Measurements from ENCODE around the gene PWP2.
"Not testable (repeated sequence)": the region's sequence is repeated elsewhere in the genome, so short reads cannot be mapped to it uniquely, and the experiment has no call there.

Gene PWP2

GRCh38 chr21:44113702-44114371 lies 6.6 kb downstream of the PWP2 start:
- not testable (repeated sequence) for DNase-seq (ENCODE audit: low read depth, low spot score)

GRCh38 chr21:44122131-44122530 lies 14.9 kb downstream of the PWP2 start:
- not testable (repeated sequence) for H3K4me3 ChIP-seq (ENCODE audit: low read length); DNase-seq (ENCODE audit: low read depth, low spot score)

More at GRCh38 chr21:44113702-44114371, 6.6 kb downstream of the PWP2 start:
- not testable (repeated sequence) for H3K4me3 ChIP-seq (ENCODE audit: low read length)

- not testable (repeated sequence) for DNase-seq (ENCODE audit: low read depth, low spot score); H3K4me3 ChIP-seq (ENCODE audit: low read length)
These were observed 20.6 kb downstream of the PWP2 start for GRCh38 chr21:44127827-44128226.

- H3K4me3 ChIP-seq (ENCODE audit: low read length) = peak overlapping the region; percentile 38
These were observed 26.5 kb downstream of the PWP2 start for GRCh38 chr21:44133715-44134057.

GRCh38 chr21:44134732-44135131 lies 27.5 kb downstream of the PWP2 start:
- not testable (repeated sequence) for DNase-seq (ENCODE audit: low read depth, low spot score); H3K4me3 ChIP-seq (ENCODE audit: low read length)

More at GRCh38 chr21:44133715-44134057, 26.5 kb downstream of the PWP2 start:
- not testable (repeated sequence) for DNase-seq (ENCODE audit: low read depth, low spot score)

- H3K4me3 ChIP-seq (ENCODE audit: low read length); DNase-seq (ENCODE audit: low read depth, low spot score): not testable (repeated sequence)
These were observed 30.8 kb downstream of the PWP2 start for GRCh38 chr21:44138039-44138438.

GRCh38 chr21:44139787-44140551 lies 32.8 kb downstream of the PWP2 start:
- H3K4me3 ChIP-seq (ENCODE audit: low read length); DNase-seq (ENCODE audit: low read depth, low spot score): not testable (repeated sequence)

GRCh38 chr21:44140552-44140932 lies 33.3 kb downstream of the PWP2 start:
- DNase-seq (ENCODE audit: low read depth, low spot score); H3K4me3 ChIP-seq (ENCODE audit: low read length): not testable (repeated sequence)

GRCh38 chr21:44142470-44142869 lies 35.3 kb downstream of the PWP2 start:
- not testable (repeated sequence) for H3K4me3 ChIP-seq (ENCODE audit: low read length); DNase-seq (ENCODE audit: low read depth, low spot score)

- not testable (repeated sequence) for H3K4me3 ChIP-seq (ENCODE audit: low read length); DNase-seq (ENCODE audit: low read depth, low spot score)
These were observed 36.2 kb downstream of the PWP2 start for GRCh38 chr21:44143380-44143779.

GRCh38 chr21:44143996-44144395 lies 36.8 kb downstream of the PWP2 start:
- DNase-seq (ENCODE audit: low read depth, low spot score); H3K4me3 ChIP-seq (ENCODE audit: low read length): not testable (repeated sequence)

- H3K4me3 ChIP-seq (ENCODE audit: low read length); DNase-seq (ENCODE audit: low read depth, low spot score): not testable (repeated sequence)
These were observed 37.8 kb downstream of the PWP2 start for GRCh38 chr21:44144784-44145602.

- not testable (repeated sequence) for H3K4me3 ChIP-seq (ENCODE audit: low read length); DNase-seq (ENCODE audit: low read depth, low spot score)
These were observed 38.4 kb downstream of the PWP2 start for GRCh38 chr21:44145616-44146015.

- H3K4me3 ChIP-seq (ENCODE audit: low read length); DNase-seq (ENCODE audit: low read depth, low spot score): not testable (repeated sequence)
These were observed 39.9 kb downstream of the PWP2 start for GRCh38 chr21:44147108-44147507.

- not testable (repeated sequence) for H3K4me3 ChIP-seq (ENCODE audit: low read length); DNase-seq (ENCODE audit: low read depth, low spot score)
These were observed 43.1 kb downstream of the PWP2 start for GRCh38 chr21:44150255-44150654.

GRCh38 chr21:44153214-44153888 lies 46.2 kb downstream of the PWP2 start:
- DNase-seq (ENCODE audit: low read depth, low spot score); H3K4me3 ChIP-seq (ENCODE audit: low read length): not testable (repeated sequence)

- DNase-seq (ENCODE audit: low read depth, low spot score); H3K4me3 ChIP-seq (ENCODE audit: low read length): not testable (repeated sequence)
These were observed 46.7 kb downstream of the PWP2 start for GRCh38 chr21:44153889-44154228.

GRCh38 chr21:44154816-44155230 lies 47.6 kb downstream of the PWP2 start:
- not testable (repeated sequence) for DNase-seq (ENCODE audit: low read depth, low spot score); H3K4me3 ChIP-seq (ENCODE audit: low read length)

Data from Jurkat, Clone E6-1 (cell line).